ENCODE data around the gene SGPL1.

The SGPL1 gene

GRCh38 chr10:70811881-70812280 lies 3.9 kb upstream of the SGPL1 start:
- Mint-ChIP-seq H3K27me3 (peaks cover 6% of the 10 kb centered on the region in 2 donors), H3K4me1 (peaks cover 17 to 24% of the 10 kb centered on the region in 2 donors), H3K9me3 (no peaks in the 10 kb centered on the region), H3K4me3 (no peak overlapping the region), H3K36me3 (peaks cover 0 to 4% of the 10 kb centered on the region in 2 donors), H3K27ac (no peak overlapping the region)
- ATAC-seq (replicated peaks) (no peak), DNase-seq (no peak)

- Mint-ChIP-seq H3K27ac (no peak overlapping the region), H3K4me1 (peaks cover 23 to 33% of the 10 kb centered on the region in 2 donors), H3K27me3 (peaks cover 0 to 2% of the 10 kb centered on the region in 2 donors), H3K9me3 (no peaks in the 10 kb centered on the region), H3K36me3 (peaks cover 3 to 8% of the 10 kb centered on the region in 2 donors), H3K4me3 (no peak overlapping the region)
- no peak for ATAC-seq (replicated peaks)
- DNase-seq = no peak
Observed at GRCh38 chr10:70812814-70813213, 2.9 kb upstream of the SGPL1 start.

- Mint-ChIP-seq H3K27me3 (no peaks in the 10 kb centered on the region), H3K9me3 (no peaks in the 10 kb centered on the region), H3K27ac (no peak overlapping the region), H3K4me1 (peaks cover 31 to 46% of the 10 kb centered on the region in 2 donors), H3K4me3 (no peak overlapping the region), H3K36me3 (peaks cover 4 to 15% of the 10 kb centered on the region in 2 donors)
- no peak for ATAC-seq (replicated peaks)
- no peak for DNase-seq
Observed at GRCh38 chr10:70814126-70814525, 1.6 kb upstream of the SGPL1 start.

DNA sequence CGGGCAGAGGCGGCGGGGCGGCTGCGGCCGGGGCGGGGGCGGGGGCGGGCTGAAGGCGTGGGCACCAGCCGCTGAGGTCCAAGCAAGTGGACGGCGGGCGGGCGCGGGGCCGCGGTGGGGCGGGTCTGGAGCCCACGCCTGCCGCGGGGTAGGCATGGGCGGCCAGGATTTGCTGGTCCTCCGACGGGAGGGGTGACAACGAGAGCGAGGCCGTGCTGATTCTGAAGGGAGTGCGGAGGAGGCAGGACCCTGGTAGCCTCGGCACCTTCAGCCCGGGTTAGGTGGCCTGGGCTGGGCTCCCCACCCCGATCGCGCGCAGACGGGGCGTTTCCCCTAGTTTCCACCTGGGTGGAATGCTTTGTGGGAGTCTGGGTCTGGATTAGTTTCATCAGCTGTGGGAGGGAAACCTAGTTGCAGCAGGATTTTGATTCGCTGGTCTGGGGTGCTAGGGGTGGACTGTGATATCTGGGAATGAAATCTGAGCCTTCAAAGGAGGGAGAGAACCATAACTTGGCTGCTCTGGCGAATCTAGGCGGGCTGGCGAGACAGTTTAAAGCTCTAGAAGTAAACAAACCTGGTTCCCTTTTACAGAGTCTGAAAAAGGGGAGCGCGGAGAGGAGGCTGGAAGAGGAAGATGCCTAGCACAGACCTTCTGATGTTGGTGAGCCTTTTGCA lies 609 bp downstream of the SGPL1 start:
- ATAC-seq (replicated peaks) = peak; percentile 72 to 74
- peak; percentile 31 for DNase-seq
- Mint-ChIP-seq H3K27ac (peak overlapping the region; percentile 94), H3K27me3 (no peaks in the 10 kb centered on the region), H3K4me1 (peaks cover 42 to 69% of the 10 kb centered on the region in 2 donors), H3K4me3 (peak overlapping the region; percentile 96 to 97), H3K9me3 (no peaks in the 10 kb centered on the region), H3K36me3 (peaks cover 15 to 21% of the 10 kb centered on the region in 2 donors)

GRCh38 chr10:70820976-70821750 lies 5.4 kb downstream of the SGPL1 start:
- Mint-ChIP-seq H3K4me3 (peak overlapping the region in 1 of 2 donors; percentile 4), H3K27me3 (no peaks in the 10 kb centered on the region), H3K4me1 (peaks cover 48 to 77% of the 10 kb centered on the region in 2 donors), H3K9me3 (no peaks in the 10 kb centered on the region), H3K27ac (peak overlapping the region; percentile 75), H3K36me3 (peaks cover 36 to 37% of the 10 kb centered on the region in 2 donors)
- no peak for DNase-seq
- ATAC-seq (replicated peaks) = peak; percentile 31 to 44

DNA sequence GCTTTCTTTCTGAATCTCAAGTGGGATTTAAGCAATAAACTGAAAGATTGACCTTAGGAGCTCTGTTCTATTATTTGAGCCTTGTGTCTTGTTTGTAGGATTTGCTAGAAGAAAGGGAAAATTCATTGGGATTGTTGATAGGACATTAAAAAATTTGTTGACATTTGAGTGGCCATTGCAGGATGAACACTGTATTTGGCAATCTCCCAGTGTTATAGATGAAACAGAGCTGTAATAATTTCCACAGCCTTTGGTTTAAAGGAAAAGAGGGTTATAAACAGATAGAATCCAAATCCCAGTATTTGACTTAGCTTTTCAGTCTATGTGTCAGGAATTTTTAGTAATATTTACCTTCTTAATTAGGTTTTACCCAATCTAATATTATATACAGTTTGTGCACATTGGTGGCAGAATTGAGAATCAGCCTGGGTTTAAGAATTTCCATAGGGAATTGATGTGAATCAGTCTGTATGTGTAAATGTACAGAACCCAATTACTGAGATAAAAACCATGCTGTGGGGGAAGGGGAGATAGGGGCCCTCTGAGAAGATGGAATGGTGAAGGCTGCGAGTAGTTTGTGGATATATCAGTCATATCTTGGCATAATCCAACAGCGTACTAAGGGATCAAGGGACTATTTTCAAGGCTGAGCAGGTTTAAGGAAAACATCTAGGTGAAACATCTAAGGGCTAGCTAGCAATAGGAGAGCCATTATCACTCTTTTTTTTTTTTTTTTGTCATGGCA lies 6.5 kb downstream of the SGPL1 start:
- no peaks in the 10 kb centered on the region for H3K9me3 Mint-ChIP-seq
- no peak for DNase-seq
- H3K27ac Mint-ChIP-seq = no peak overlapping the region
- H3K27me3 Mint-ChIP-seq = no peaks in the 10 kb centered on the region
- H3K4me1 Mint-ChIP-seq = peaks cover 43 to 77% of the 10 kb centered on the region in 2 donors
- H3K4me3 Mint-ChIP-seq = no peak overlapping the region
- H3K36me3 Mint-ChIP-seq = peaks cover 33 to 43% of the 10 kb centered on the region in 2 donors
- no peak for ATAC-seq (replicated peaks)

DNA sequence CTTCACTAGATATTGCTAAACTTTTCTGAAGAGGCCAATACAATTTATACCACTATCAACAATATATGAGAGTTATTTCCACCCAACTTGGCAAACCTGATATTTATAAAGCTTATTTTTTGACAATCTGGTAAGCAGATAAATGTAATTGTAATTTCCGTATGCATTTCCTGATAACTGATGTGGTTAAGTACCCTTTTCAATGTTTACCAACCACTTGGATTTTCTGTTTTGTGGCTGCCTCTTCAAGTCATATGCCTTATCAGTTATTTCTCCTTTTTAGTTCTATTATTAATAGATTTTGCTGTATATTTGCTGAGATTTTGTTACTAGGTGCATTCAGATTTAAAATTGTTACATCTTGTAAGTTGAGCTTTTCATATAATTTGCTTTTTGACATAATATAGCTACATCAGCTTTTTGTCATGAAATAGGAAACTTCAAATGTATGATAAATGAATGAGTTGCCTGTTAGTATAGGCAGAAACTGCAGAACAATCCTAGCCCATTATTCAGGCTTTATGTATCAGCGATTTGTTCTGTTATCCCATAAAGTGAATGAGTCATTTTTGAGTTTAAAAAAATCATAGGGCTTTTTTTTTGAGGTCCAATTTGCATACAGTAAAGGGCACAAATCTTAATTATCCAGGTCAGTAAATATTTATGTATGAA lies 11.5 kb downstream of the SGPL1 start:
- Mint-ChIP-seq H3K36me3 (peaks cover 28 to 35% of the 10 kb centered on the region in 2 donors), H3K27me3 (no peaks in the 10 kb centered on the region), H3K9me3 (no peaks in the 10 kb centered on the region), H3K4me3 (peak overlapping the region in 1 of 2 donors; percentile 43), H3K4me1 (peaks cover 27 to 68% of the 10 kb centered on the region in 2 donors), H3K27ac (peak overlapping the region; percentile 14)
- no peak for DNase-seq
- no peak for ATAC-seq (replicated peaks)

DNA sequence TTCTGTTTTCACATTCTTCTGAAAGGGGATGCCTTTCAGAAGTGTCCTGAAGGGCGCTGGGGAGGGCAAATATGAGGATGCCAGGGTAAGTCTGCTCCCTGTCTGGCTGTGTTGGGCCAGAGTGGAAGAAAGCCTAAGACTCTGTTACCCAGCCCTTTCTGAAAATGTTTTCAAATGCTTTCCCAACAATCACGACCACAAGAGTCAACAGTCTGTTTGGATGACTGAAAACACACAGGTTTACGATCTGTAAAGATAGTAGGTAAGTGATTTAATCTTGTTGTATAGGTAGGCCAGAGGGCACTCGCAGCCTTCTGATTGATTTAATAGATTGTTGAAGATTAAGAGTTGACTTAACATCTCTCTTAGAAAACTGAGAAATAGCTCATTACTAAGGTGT lies 13.2 kb downstream of the SGPL1 start:
- ATAC-seq (replicated peaks) = no peak
- H3K27me3 Mint-ChIP-seq = no peaks in the 10 kb centered on the region
- no peak overlapping the region for H3K4me3 Mint-ChIP-seq
- no peak for DNase-seq
- H3K9me3 Mint-ChIP-seq = no peaks in the 10 kb centered on the region
- peak overlapping the region; percentile 56 for H3K27ac Mint-ChIP-seq
- peaks cover 37 to 77% of the 10 kb centered on the region in 2 donors for H3K4me1 Mint-ChIP-seq
- peaks cover 32 to 33% of the 10 kb centered on the region in 2 donors for H3K36me3 Mint-ChIP-seq

GRCh38 chr10:70829543-70829942 lies 13.8 kb downstream of the SGPL1 start:
- Mint-ChIP-seq H3K27ac (peak overlapping the region; percentile 80), H3K9me3 (no peaks in the 10 kb centered on the region), H3K4me3 (peak overlapping the region; percentile 55 to 77), H3K36me3 (peaks cover 33 to 35% of the 10 kb centered on the region in 2 donors), H3K4me1 (peaks cover 42 to 81% of the 10 kb centered on the region in 2 donors), H3K27me3 (no peaks in the 10 kb centered on the region)
- ATAC-seq (replicated peaks) (peak; percentile 61 to 86), DNase-seq (no peak)

DNA sequence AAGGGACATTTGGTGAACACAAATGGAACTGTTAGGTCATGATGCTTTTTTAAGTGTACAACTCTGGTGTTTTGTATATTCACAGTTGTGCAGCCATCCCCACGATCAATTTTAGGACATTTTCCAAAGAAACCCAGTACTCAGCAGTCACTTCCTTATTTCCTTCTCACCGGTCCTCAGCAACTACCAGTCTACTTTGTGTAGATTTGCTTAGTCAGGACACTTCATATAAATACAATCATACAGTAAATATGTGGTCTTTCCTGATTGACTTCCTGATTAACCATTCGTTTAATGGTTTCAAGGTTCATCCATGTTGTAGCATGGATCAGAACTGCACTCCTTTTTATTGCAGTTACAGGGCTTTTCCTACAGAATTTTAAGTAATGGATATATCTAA lies 14.4 kb downstream of the SGPL1 start:
- Mint-ChIP-seq H3K36me3 (peaks cover 30 to 32% of the 10 kb centered on the region in 2 donors), H3K4me3 (peak overlapping the region in 1 of 2 donors; percentile 37), H3K27me3 (no peaks in the 10 kb centered on the region), H3K9me3 (no peaks in the 10 kb centered on the region), H3K4me1 (peaks cover 44 to 82% of the 10 kb centered on the region in 2 donors), H3K27ac (peak overlapping the region; percentile 38)
- ATAC-seq (replicated peaks) (peak; percentile 23 to 37), DNase-seq (no peak)

- Mint-ChIP-seq H3K4me3 (no peak overlapping the region), H3K36me3 (peaks cover 26 to 32% of the 10 kb centered on the region in 2 donors), H3K27me3 (no peaks in the 10 kb centered on the region), H3K9me3 (no peaks in the 10 kb centered on the region), H3K4me1 (peaks cover 46 to 77% of the 10 kb centered on the region in 2 donors), H3K27ac (no peak overlapping the region)
- DNase-seq (no peak), ATAC-seq (replicated peaks) (no peak)
Observed at GRCh38 chr10:70832221-70832620, 16.5 kb downstream of the SGPL1 start.

- H3K4me1 Mint-ChIP-seq = peaks cover 45 to 74% of the 10 kb centered on the region in 2 donors
- H3K4me3 Mint-ChIP-seq = peak overlapping the region; percentile 30 to 31
- peak overlapping the region; percentile 15 for H3K27ac Mint-ChIP-seq
- H3K27me3 Mint-ChIP-seq = no peaks in the 10 kb centered on the region
- ATAC-seq (replicated peaks) (peak; percentile 61 to 75), DNase-seq (peak; percentile 15)
- peaks cover 33 to 39% of the 10 kb centered on the region in 2 donors for H3K36me3 Mint-ChIP-seq
- no peaks in the 10 kb centered on the region for H3K9me3 Mint-ChIP-seq
Observed at GRCh38 chr10:70832852-70833528, 17.2 kb downstream of the SGPL1 start.

DNA sequence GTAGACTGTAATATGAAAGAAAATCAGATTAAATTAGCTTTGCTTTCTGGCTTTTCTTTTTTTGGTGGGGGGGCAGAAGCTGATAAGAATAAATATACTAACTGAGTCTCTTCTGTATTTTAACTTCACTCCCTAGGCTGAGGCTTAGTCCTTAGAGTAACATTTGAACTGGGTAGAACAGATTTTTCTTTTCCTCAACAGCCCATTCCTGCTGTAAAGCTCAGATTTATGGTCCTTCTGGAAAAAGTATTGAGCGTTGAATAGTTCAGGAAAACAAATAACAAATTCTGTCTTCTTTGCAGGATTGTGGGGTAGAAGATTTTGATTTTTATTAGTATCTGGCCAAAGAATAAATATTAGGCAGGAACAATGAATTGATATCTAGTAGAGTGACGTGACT lies 17.9 kb downstream of the SGPL1 start:
- ATAC-seq (replicated peaks) (no peak), DNase-seq (no peak)
- Mint-ChIP-seq H3K27ac (peak overlapping the region; percentile 71), H3K4me1 (peaks cover 50 to 77% of the 10 kb centered on the region in 2 donors), H3K9me3 (no peaks in the 10 kb centered on the region), H3K27me3 (no peaks in the 10 kb centered on the region), H3K4me3 (peak overlapping the region; percentile 30 to 31), H3K36me3 (peaks cover 39 to 45% of the 10 kb centered on the region in 2 donors)

All from stimulated activated naive B cell treated with anti-CD40 and anti-IgM and Interleukin-4, amounts not matched to agents 10 μg/mL and 1 μg/mL and 100 μg/mL, for 72 hours (primary cell).